Stomach (tissue), 4 donors: ENCODE data around the gene ACOT8.

ENCODE experiments used
- POLR2A ChIP-seq, 4 donors: fragments of 450-650 bp; IDR thresholded peaks; one replicate each; pipeline ENCODE4 v1.6.1; 2016; ENCODE audit warnings: antibody characterized with exemption in 4 of 4, control low read depth in 2 of 4, mild to moderate bottlenecking in 1 of 4, moderate library complexity in 1 of 4
- POLR2AphosphoS5 ChIP-seq, 3 donors: sonication (generic); formaldehyde crosslinking; IDR thresholded peaks; one replicate each; pipeline ENCODE4 v1.6.1; 2016; ENCODE audit warnings: antibody characterized with exemption in 3 of 3
- TF ChIP-seq, protein P1 (sequence below), 7 experiments: fragments of 450-650 bp in 4 of 7; fragments of 200-600 bp in 3 of 7; sonication (generic) in 3 of 7; IDR thresholded peaks; one replicate each; pipeline ENCODE4 v1.5.1; 2016 to 2019; ENCODE audit warnings: antibody characterized with exemption in 7 of 7, control low read depth in 2 of 7, mild to moderate bottlenecking in 1 of 7

DNA sequence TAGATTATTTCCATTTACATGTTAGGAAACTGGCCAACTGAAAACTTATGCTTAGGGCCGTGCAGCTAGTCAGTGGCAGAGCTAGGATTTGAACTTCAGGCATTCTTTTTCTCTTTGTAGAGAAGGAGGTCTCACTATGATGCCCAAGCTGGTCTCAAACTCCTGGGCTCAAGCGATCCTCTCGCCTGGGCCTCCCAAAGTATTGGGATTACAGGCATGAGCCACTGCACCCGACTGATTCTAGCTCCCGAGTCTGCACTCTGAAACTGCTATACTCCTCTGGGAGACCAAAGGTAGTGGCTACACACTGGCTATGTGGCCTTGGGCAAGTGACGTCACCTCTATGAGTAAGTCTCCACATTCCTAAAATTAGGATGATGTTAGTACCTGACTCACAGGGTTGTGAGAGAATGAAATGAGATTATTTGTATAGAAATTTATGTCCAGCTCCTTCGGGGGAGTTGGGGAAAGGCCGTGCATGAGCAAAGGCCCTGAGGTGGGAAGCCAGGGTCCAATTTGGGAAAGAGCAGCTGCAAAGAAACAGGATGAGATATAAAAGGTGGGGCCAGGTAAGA lies 48.4 kb upstream of the ACOT8 start:
- TF ChIP-seq POLR2AphosphoS5 (IDR thresholded peaks at IDR 0.05) (no peak), POLR2A (IDR thresholded peaks at IDR 0.05) (no peak)
- TF ChIP-seq, protein P1, sequence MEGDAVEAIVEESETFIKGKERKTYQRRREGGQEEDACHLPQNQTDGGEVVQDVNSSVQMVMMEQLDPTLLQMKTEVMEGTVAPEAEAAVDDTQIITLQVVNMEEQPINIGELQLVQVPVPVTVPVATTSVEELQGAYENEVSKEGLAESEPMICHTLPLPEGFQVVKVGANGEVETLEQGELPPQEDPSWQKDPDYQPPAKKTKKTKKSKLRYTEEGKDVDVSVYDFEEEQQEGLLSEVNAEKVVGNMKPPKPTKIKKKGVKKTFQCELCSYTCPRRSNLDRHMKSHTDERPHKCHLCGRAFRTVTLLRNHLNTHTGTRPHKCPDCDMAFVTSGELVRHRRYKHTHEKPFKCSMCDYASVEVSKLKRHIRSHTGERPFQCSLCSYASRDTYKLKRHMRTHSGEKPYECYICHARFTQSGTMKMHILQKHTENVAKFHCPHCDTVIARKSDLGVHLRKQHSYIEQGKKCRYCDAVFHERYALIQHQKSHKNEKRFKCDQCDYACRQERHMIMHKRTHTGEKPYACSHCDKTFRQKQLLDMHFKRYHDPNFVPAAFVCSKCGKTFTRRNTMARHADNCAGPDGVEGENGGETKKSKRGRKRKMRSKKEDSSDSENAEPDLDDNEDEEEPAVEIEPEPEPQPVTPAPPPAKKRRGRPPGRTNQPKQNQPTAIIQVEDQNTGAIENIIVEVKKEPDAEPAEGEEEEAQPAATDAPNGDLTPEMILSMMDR (IDR thresholded peaks at IDR 0.05) = no peak
